NB4 (cell line): ENCODE measurements around the gene UGGT1.

Experiments used
- DNase-seq: peaks from one replicate; pipeline ENCODE4 v3.0.0; 2010; ENCODE audit warnings: low read depth
- H3K4me3 ChIP-seq: one replicate; pipeline ENCODE4 v1.5.1; 2011; ENCODE audit warnings: mild to moderate bottlenecking, low read depth, low read length, moderate library complexity
- MYC ChIP-seq: IDR thresholded peaks from 2 replicates; pipeline ENCODE4 v1.6.1; 2011; ENCODE audit warnings: low read depth, low read length
- POLR2A ChIP-seq: IDR thresholded peaks from 2 replicates; pipeline ENCODE4 v1.6.1; 2011; ENCODE audit warnings: mild to moderate bottlenecking; ENCODE audit not compliant: insufficient read length; ENCODE audit errors: extremely low read depth
- TF ChIP-seq, protein P1 (sequence below): IDR thresholded peaks from 2 replicates; pipeline ENCODE4 v1.6.1; 2011; ENCODE audit warnings: low read depth, low read length
- TF ChIP-seq, protein P2 (sequence below): IDR thresholded peaks from one replicate; pipeline ENCODE4 v1.5.1; 2012; ENCODE audit warnings: low read depth, low read length

Gene UGGT1

DNA sequence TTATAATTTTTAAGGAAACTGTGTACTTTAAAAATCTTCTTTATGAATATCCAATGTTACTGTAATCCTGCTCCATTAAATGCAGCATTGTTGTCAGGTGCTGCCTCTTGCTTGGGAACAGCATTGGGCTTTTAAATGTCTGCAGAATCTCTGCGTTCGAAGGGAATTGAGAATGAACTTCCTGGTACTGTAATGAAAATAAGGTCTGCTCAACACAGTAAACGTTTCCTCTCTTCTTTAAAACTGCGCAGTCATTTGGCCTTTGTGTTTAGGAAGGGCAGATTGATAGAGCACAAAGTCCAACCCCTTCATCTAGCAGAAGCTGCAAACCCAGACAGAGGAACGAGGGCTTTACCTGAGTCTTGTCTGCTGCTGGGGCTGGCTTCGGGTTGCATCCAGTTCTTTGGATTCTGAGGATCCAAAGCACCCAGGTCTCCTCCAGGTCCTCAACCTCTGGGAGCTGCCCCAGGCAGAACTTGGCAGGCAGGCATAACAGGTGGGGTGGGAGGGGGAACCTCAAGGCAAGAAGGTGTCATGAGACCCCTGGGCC, 104.5 kb downstream of the UGGT1 start:
- no peak overlapping the region for H3K4me3 ChIP-seq
- no peak for DNase-seq
- TF ChIP-seq POLR2A = no peak
- TF ChIP-seq, protein P1, sequence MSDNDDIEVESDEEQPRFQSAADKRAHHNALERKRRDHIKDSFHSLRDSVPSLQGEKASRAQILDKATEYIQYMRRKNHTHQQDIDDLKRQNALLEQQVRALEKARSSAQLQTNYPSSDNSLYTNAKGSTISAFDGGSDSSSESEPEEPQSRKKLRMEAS = no peak
- TF ChIP-seq MYC = no peak
- TF ChIP-seq, protein P2, sequence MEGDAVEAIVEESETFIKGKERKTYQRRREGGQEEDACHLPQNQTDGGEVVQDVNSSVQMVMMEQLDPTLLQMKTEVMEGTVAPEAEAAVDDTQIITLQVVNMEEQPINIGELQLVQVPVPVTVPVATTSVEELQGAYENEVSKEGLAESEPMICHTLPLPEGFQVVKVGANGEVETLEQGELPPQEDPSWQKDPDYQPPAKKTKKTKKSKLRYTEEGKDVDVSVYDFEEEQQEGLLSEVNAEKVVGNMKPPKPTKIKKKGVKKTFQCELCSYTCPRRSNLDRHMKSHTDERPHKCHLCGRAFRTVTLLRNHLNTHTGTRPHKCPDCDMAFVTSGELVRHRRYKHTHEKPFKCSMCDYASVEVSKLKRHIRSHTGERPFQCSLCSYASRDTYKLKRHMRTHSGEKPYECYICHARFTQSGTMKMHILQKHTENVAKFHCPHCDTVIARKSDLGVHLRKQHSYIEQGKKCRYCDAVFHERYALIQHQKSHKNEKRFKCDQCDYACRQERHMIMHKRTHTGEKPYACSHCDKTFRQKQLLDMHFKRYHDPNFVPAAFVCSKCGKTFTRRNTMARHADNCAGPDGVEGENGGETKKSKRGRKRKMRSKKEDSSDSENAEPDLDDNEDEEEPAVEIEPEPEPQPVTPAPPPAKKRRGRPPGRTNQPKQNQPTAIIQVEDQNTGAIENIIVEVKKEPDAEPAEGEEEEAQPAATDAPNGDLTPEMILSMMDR = no peak

DNA sequence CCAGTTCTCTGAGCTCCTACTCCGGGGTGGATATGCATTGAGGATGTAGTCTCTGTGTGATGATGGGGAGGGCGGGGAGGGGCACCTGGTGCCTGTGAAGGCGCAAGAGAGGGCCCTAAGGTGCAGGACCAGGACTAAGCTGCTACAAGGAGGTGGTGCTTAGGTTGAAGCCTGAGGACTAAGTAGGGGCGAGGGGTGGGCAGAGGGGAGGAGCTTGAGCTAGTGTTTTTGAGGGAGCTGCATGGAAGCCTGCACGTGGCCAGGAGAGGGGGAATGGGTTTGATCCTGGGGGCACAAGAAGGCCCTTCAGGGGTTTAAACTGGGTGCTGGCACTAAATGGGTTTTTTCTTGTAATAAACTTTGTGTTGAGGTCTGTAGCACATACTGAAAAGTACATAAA, 105.0 kb downstream of the UGGT1 start:
- no peak overlapping the region for H3K4me3 ChIP-seq
- TF ChIP-seq, protein P1 = no peak
- TF ChIP-seq MYC (no peak), POLR2A (no peak)
- TF ChIP-seq, protein P2 = no peak
- DNase-seq = no peak

DNA sequence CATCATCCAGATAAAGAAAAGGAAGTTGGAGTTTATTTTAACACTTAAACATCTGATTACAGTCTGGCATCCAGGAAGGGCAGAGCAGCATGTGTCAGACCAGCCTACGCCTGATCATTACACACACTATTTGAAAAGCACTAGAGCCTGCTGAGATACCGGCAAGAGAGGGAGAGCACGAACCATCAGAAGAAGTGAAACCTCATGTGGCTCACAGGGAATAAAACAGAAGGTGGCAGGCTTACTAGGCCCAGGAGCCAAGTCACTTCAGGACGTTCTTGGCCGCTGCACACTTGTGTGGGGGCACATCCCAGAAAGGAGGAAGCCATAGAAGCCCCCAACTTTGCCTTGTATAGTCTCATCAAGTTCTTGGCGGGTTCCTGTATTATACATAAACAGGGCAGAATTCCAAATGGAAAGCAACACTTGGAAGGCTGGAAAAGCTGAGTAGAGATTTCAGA, 105.5 kb downstream of the UGGT1 start:
- no peak for DNase-seq
- H3K4me3 ChIP-seq = no peak overlapping the region
- TF ChIP-seq POLR2A = no peak

DNA sequence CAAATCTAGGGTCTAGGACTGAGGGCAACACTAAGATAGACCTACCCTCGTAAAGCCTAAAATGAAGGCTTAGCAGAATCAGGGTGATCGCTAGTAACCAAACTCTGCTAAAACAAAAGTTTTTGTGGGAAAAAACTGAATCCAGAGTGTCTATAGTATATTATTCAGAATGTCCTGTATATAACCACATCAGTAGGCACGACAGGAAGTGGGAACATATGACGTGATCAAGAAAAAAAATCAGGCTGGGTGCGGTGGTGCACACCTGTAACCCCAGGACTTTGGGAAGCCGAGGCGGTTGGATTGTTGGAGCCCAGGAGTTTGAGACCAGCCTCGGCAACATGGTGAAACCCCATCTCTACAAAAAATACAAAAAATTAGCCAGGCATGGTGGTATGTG, 106.1 kb downstream of the UGGT1 start:
- TF ChIP-seq, protein P1 = no peak
- TF ChIP-seq, protein P2 = no peak
- TF ChIP-seq MYC (no peak), POLR2A (no peak)
- DNase-seq = no peak
- H3K4me3 ChIP-seq = no peak overlapping the region

DNA sequence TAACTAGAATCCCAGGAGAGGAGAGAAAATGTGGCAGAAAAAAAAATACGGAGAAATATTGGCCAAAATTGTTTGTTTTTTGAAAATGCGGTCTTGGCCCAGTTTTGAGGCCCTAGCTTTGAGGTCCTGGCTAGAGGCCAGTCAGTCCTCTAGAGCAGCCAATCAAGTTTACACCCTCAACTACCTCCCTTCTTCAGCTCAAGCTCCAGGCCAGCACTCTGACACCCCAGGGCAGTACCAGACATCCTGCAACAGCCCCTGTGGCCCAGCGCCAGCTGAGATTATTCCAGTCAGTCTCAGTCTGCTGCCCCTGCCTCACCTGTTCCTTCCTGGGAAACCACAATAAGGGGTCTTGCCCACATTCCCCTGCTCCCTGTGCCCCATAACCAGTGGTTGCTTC, 107.7 kb downstream of the UGGT1 start:
- DNase-seq = no peak
- TF ChIP-seq, protein P1 = no peak
- TF ChIP-seq, protein P2 = no peak
- TF ChIP-seq MYC (no peak), POLR2A (no peak)
- no peak overlapping the region for H3K4me3 ChIP-seq

DNA sequence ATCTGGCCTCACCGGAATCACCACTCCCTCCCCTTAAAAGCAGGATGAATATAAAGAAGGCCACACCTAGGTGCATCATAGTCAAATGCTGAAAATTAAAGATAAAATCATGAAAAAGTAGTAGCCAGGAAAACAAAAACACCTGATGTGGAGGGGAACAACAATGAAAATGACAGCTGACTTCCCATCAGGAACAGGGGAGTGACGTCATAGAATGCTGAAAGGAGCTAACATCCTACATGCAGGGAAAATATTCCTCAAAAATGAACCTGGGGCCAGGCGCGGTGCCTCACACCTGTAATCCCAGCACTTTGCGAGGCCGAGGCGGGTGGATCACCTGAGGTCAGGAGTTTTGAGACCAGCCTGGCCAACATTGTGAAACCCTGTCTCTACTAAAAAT, 108.1 kb downstream of the UGGT1 start:
- TF ChIP-seq, protein P2 = no peak
- TF ChIP-seq, protein P1 = no peak
- TF ChIP-seq MYC = no peak
- no peak for TF ChIP-seq POLR2A
- DNase-seq = no peak
- H3K4me3 ChIP-seq = no peak overlapping the region
